Endothelial cell of umbilical vein (primary cell): ENCODE measurements around the gene NLRP11. TPM values are rescaled to one million over a fixed set of nuclear protein-coding genes. Genes with fewer than 3 reads are reported as not detected.

Experiments used
- BruUV-seq: library from RNA; stranded (reverse); fragments of 400-500 nt; replicated peaks from 2 replicates; lab custom pipeline; 2021; lab: Mats Ljungman, UMichigan
- CTCF ChIA-PET: fragments of 300-600, 350-600 bp; sonication (Branson Sonifier 250); formaldehyde crosslinking; loops from one replicate; lab custom pipeline; 2021; ENCODE audit warnings: antibody characterized with exemption, inconsistent platforms; lab: Charles Lee
- POLR2A ChIA-PET: fragments of 300-600, 350-600 bp; sonication (Branson Sonifier 250); formaldehyde crosslinking; loops from one replicate; lab custom pipeline; 2021; ENCODE audit warnings: antibody characterized with exemption, inconsistent platforms; lab: Charles Lee
- DNase-seq: peaks from one replicate; pipeline ENCODE4 v3.0.0-alpha.2; 2011; ENCODE audit warnings: low read depth, low spot score
- FAIRE-seq: peaks from 2 replicates; lab custom pipeline; 2011; peaks lifted over from hg19 to GRCh38; lab: Jason Lieb, UNC
- H2AFZ ChIP-seq: 2 replicates; pipeline ENCODE4 v1.6.0; 2012; ENCODE audit warnings: low read depth, low read length, control low read depth, inconsistent platforms
- H3K27ac ChIP-seq: 2 replicates; pipeline ENCODE4 v1.5.1; 2011; ENCODE audit warnings: low read depth, mild to moderate bottlenecking, control low read depth, low read length, moderate library complexity; ENCODE audit not compliant: insufficient read depth
- H3K27me3 ChIP-seq, 2 experiments: 2 replicates each; pipeline versions ENCODE4 v1.6.0 to v1.6.1; 2011; ENCODE audit warnings: low read length in 2 of 2, mixed read lengths in 1 of 2; ENCODE audit not compliant: control insufficient read depth in 2 of 2, insufficient read depth in 2 of 2
- H3K36me3 ChIP-seq, 2 experiments: 2 replicates in 1 of 2; 3 replicates in 1 of 2; pipeline ENCODE4 v1.5.1; 2011; ENCODE audit warnings: low read length in 2 of 2, mild to moderate bottlenecking in 1 of 2, moderate library complexity in 1 of 2; ENCODE audit not compliant: control insufficient read depth in 2 of 2, insufficient read depth in 2 of 2; ENCODE audit errors: extremely low read depth in 1 of 2
- H3K4me1 ChIP-seq: 3 replicates; pipeline ENCODE4 v1.5.1; 2011; ENCODE audit warnings: mild to moderate bottlenecking, low read length; ENCODE audit not compliant: control insufficient read depth, insufficient read depth; ENCODE audit errors: extremely low read depth
- H3K4me2 ChIP-seq: 2 replicates; pipeline ENCODE4 v1.6.1; 2011; ENCODE audit warnings: low read length, control low read depth, mixed read lengths; ENCODE audit not compliant: insufficient read depth
- H3K4me3 ChIP-seq, 3 experiments: fragments of 200-600 bp in 1 of 3; sonication (generic), shearing (Covaris generic) in 1 of 3; replicated peaks in 1 of 3; 2 replicates each; pipeline ENCODE4 v1.5.1; 2011 to 2016; ENCODE audit warnings: control low read depth in 3 of 3, low read length in 3 of 3, mild to moderate bottlenecking in 2 of 3, inconsistent platforms in 1 of 3, low read depth in 1 of 3, moderate library complexity in 1 of 3; ENCODE audit not compliant: insufficient read depth in 1 of 3
- H3K79me2 ChIP-seq: 2 replicates; pipeline ENCODE4 v1.6.0; 2012; ENCODE audit warnings: low read length, inconsistent platforms; ENCODE audit not compliant: control insufficient read depth, insufficient read depth
- H3K9ac ChIP-seq: replicated peaks from 2 replicates; pipeline ENCODE3; 2011; ENCODE audit warnings: low read length, control low read depth; ENCODE audit not compliant: insufficient read depth; ENCODE audit errors: extremely low read depth
- H3K9me1 ChIP-seq: replicated peaks from 3 replicates; pipeline ENCODE4 v1.6.0; 2011; ENCODE audit warnings: mild to moderate bottlenecking, low read length; ENCODE audit not compliant: control insufficient read depth, insufficient read depth; ENCODE audit errors: extremely low read depth
- H3K9me3 ChIP-seq: replicated peaks from 2 replicates; pipeline ENCODE4 v1.5.1; 2012; ENCODE audit warnings: low read length, inconsistent platforms; ENCODE audit not compliant: control insufficient read depth, insufficient read depth
- H4K20me1 ChIP-seq: replicated peaks from 2 replicates; pipeline ENCODE3; 2011; ENCODE audit warnings: mild to moderate bottlenecking, low read length; ENCODE audit not compliant: control insufficient read depth, insufficient read depth; ENCODE audit errors: extremely low read depth
- CTCF ChIP-seq, 2 donors: IDR thresholded peaks; 1 replicate in 1 of 2; 2 replicates in 1 of 2; pipeline ENCODE4 v1.5.1; 2011; ENCODE audit warnings: low read length in 2 of 2, mild to moderate bottlenecking in 2 of 2, moderate library complexity in 2 of 2, control low read depth in 1 of 2, inconsistent platforms in 1 of 2, low read depth in 1 of 2; ENCODE audit not compliant: insufficient read depth in 1 of 2; ENCODE audit errors: extremely low read depth in 1 of 2
- EZH2 ChIP-seq: IDR thresholded peaks from 2 replicates; pipeline ENCODE4 v1.6.1; 2012; ENCODE audit warnings: borderline replicate concordance, low read depth, mild to moderate bottlenecking, moderate library complexity, low read length, inconsistent platforms; ENCODE audit not compliant: severe bottlenecking
- FOS ChIP-seq: IDR thresholded peaks from 2 replicates; pipeline ENCODE4 v1.6.1; 2011; ENCODE audit warnings: mild to moderate bottlenecking, low read length, moderate library complexity, borderline replicate concordance; ENCODE audit not compliant: insufficient read depth
- JUN ChIP-seq: IDR thresholded peaks from 2 replicates; pipeline ENCODE4 v1.6.1; 2011; ENCODE audit warnings: borderline replicate concordance, low read depth; ENCODE audit not compliant: insufficient read length, insufficient read depth
- MAX ChIP-seq: IDR thresholded peaks from 2 replicates; pipeline ENCODE4 v1.6.1; 2011; ENCODE audit not compliant: insufficient read depth, insufficient read length
- MYC ChIP-seq: IDR thresholded peaks from one replicate; pipeline ENCODE4 v1.6.1; 2011; ENCODE audit warnings: mild to moderate bottlenecking, low read depth, low read length
- POLR2A ChIP-seq: IDR thresholded peaks from 2 replicates; pipeline ENCODE4 v1.6.1; 2012; ENCODE audit warnings: low read depth, mild to moderate bottlenecking, control low read depth, low read length
- POLR2AphosphoS5 ChIP-seq: IDR thresholded peaks from 2 replicates; pipeline ENCODE4 v1.6.1; 2012; ENCODE audit warnings: low read depth, mild to moderate bottlenecking, control low read depth, low read length, moderate library complexity; ENCODE audit not compliant: insufficient read depth
- dilution Hi-C: fragments of 300-500 bp; cut with MboI; formaldehyde crosslinking; loops from one replicate; pipeline ENCODE4 v1.15.0; 2019; ENCODE audit warnings: low sequenced_read_pairs; ENCODE audit not compliant: extremely low pct_ligation_motif_present
- intact Hi-C: fragments of 100-400 bp; cut with micrococcal nuclease; formaldehyde crosslinking; loops from one replicate; pipeline ENCODE4 v1.10.0; 2022
- polyA plus RNA-seq, 4 experiments: library from polyadenylated mRNA; depleted of rRNA in 3 of 4; stranded (reverse) in 3 of 4; unstranded in 1 of 4; fragments of >200 nt; gene quantifications; 2 replicates each; pipeline versions ENCODE4 v1.2.1 to v1.2.3, GENCODE V29; 2011 to 2012; ENCODE audit warnings: missing spikeins in 1 of 4
- total RNA-seq: library from RNA; stranded (reverse); gene quantifications from 2 replicates; pipeline ENCODE4 v1.2.3, GENCODE V29; 2021

The NLRP11 gene
- total and polyA plus RNA-seq, 2 donors (not counting 3 experiments of a cell fraction or from before 2014, with no cell fraction given), result not detected

- H3K36me3 ChIP-seq, result no peaks in the 10 kb centered on the region
- no peak overlapping the region for H3K27ac ChIP-seq
- no peak for DNase-seq
- H3K79me2 ChIP-seq, result no peaks in the 10 kb centered on the region
- no peak overlapping the region for H3K9ac ChIP-seq
- ChIA-PET POLR2A (no interaction called here), CTCF (no interaction called here)
- intact Hi-C loops (no loop called here), dilution Hi-C loops (no loop called here)
- H3K9me1 ChIP-seq, result no peaks in the 10 kb centered on the region
- TF ChIP-seq EZH2 (no peak), JUN (no peak), MYC (no peak)
- H2AFZ ChIP-seq, result no peak overlapping the region
- H3K4me2 ChIP-seq, result no peak overlapping the region
- H3K4me3 ChIP-seq, result no peak overlapping the region
- H3K9me3 ChIP-seq, result peaks cover 2% of the 10 kb centered on the region
- no peak for FAIRE-seq
- no peaks in the 10 kb centered on the region for H3K27me3 ChIP-seq
- no peaks in the 10 kb centered on the region for H3K4me1 ChIP-seq
- H4K20me1 ChIP-seq, result no peaks in the 10 kb centered on the region
- no TSS peak for BruUV-seq
These were observed 26.6 kb upstream of the NLRP11 start for GRCh38 chr19:55858401-55858800.

- no TSS peak for BruUV-seq
- TF ChIP-seq MYC (no peak), MAX (no peak), EZH2 (no peak), POLR2A (no peak), CTCF (IDR thresholded peaks at IDR 0.05; ENCODE audit: extremely low read depth in 1 of 2, insufficient read depth in 1 of 2, low read depth in 1 of 2, low read length in 2 of 2) (no peak), FOS (no peak), POLR2AphosphoS5 (no peak)
- H3K4me1 ChIP-seq, result no peaks in the 10 kb centered on the region
- H3K27ac ChIP-seq, result no peak overlapping the region
- DNase-seq (no peak), FAIRE-seq (no peak)
- H3K27me3 ChIP-seq, result no peaks in the 10 kb centered on the region
- H3K9me1 ChIP-seq, result no peaks in the 10 kb centered on the region
- intact Hi-C loops (no loop called here), dilution Hi-C loops (no loop called here)
- H3K9ac ChIP-seq, result no peak overlapping the region
- ChIA-PET POLR2A (no interaction called here), CTCF (no interaction called here)
- no peak overlapping the region for H3K4me2 ChIP-seq
- H3K79me2 ChIP-seq, result no peaks in the 10 kb centered on the region
- H3K4me3 ChIP-seq, result no peak overlapping the region
- H3K9me3 ChIP-seq, result peaks cover under 1% of the 10 kb centered on the region
- no peaks in the 10 kb centered on the region for H3K36me3 ChIP-seq
- no peak overlapping the region for H2AFZ ChIP-seq
- no peaks in the 10 kb centered on the region for H4K20me1 ChIP-seq
These were observed 26.2 kb upstream of the NLRP11 start for GRCh38 chr19:55857974-55858373.
